OCI-LY7 (cell line): Measurements from ENCODE around the gene TMEM171.

ENCODE experiments used
- CTCF ChIP-seq: fragments of 200-600 bp; sonication (generic); conservative IDR thresholded peaks from 2 replicates; pipeline ENCODE4 v1.5.1; 2014; ENCODE audit warnings: mild to moderate bottlenecking, antibody characterized with exemption, low read length, moderate library complexity, mixed read lengths
- EZH2phosphoT487 ChIP-seq: fragments of 200-600 bp; sonication (generic); IDR thresholded peaks from 2 replicates; pipeline ENCODE4 v1.6.1; 2018; ENCODE audit warnings: low read depth, borderline replicate concordance, mild to moderate bottlenecking, mixed run types, antibody characterized with exemption, low read length, moderate library complexity, mixed read lengths

- no peak for TF ChIP-seq EZH2phosphoT487
- no peak for TF ChIP-seq CTCF
Measured at GRCh38 chr5:73125289-73125688, 4.9 kb downstream of the TMEM171 start.
